ENCODE measurements around the gene CASKIN1.

DNA sequence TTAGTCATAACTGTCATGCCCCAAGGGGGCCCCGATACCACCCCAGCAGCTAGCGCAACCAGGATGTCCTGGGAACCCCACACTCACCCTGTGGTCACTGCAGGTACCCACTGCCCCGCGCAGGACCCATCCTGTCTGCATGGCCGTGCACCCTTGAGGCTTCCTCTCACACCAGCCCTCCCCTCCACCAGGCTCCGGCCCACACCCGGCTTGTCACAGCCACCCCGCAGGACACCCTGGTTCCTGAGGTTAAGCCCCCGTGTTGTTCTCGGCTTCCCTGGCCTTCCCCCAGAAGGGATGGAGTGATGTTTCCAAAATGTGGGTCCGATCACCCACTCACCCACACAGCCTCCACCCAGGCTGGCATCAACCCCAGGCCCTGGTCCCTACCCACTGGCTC lies 47.4 kb upstream of the CASKIN1 start:
- TF ChIP-seq, protein P1, sequence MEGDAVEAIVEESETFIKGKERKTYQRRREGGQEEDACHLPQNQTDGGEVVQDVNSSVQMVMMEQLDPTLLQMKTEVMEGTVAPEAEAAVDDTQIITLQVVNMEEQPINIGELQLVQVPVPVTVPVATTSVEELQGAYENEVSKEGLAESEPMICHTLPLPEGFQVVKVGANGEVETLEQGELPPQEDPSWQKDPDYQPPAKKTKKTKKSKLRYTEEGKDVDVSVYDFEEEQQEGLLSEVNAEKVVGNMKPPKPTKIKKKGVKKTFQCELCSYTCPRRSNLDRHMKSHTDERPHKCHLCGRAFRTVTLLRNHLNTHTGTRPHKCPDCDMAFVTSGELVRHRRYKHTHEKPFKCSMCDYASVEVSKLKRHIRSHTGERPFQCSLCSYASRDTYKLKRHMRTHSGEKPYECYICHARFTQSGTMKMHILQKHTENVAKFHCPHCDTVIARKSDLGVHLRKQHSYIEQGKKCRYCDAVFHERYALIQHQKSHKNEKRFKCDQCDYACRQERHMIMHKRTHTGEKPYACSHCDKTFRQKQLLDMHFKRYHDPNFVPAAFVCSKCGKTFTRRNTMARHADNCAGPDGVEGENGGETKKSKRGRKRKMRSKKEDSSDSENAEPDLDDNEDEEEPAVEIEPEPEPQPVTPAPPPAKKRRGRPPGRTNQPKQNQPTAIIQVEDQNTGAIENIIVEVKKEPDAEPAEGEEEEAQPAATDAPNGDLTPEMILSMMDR (IDR thresholded peaks at IDR 0.05), result no peak
- TF ChIP-seq POLR2A (IDR thresholded peaks at IDR 0.05), result no peak
- no peak for TF ChIP-seq POLR2AphosphoS5 (IDR thresholded peaks at IDR 0.05)
- TF ChIP-seq EP300 (IDR thresholded peaks at IDR 0.05), result no peak

Measured in stomach (tissue), 4 donors.